GF-D8 (cell line): ENCODE results near the gene ZFAND2A.
"Not testable (repeated sequence)": the region's sequence is repeated elsewhere in the genome, so short reads cannot be mapped to it uniquely, and the experiment has no call there.

ENCODE experiments used
- DNase-seq: peaks from one replicate; lab custom pipeline; 2025; lab: John Stamatoyannopoulos, UW

Gene ZFAND2A

GRCh38 chr7:1151653-1152425, 8.2 kb downstream of the ZFAND2A start:
- no peak for DNase-seq

GRCh38 chr7:1151156-1151555, 8.8 kb downstream of the ZFAND2A start:
- no peak for DNase-seq

GRCh38 chr7:1150400-1151002, 9.5 kb downstream of the ZFAND2A start:
- DNase-seq = no peak

- DNase-seq = no peak
These were observed 10.6 kb downstream of the ZFAND2A start for GRCh38 chr7:1149351-1149794.

- DNase-seq = not testable (repeated sequence)
These were observed 12.1 kb downstream of the ZFAND2A start for GRCh38 chr7:1147873-1148272.

- DNase-seq = peak; percentile 65
These were observed 15.7 kb downstream of the ZFAND2A start for GRCh38 chr7:1144269-1144771.

- DNase-seq = not testable (repeated sequence)
These were observed 17.0 kb downstream of the ZFAND2A start for GRCh38 chr7:1143031-1143430.

GRCh38 chr7:1142051-1142635, 17.9 kb downstream of the ZFAND2A start:
- no peak for DNase-seq

GRCh38 chr7:1141651-1142050, 18.3 kb downstream of the ZFAND2A start:
- DNase-seq = no peak

GRCh38 chr7:1140476-1141104, 19.4 kb downstream of the ZFAND2A start:
- no peak for DNase-seq

GRCh38 chr7:1137517-1138167, 22.4 kb downstream of the ZFAND2A start:
- no peak for DNase-seq

GRCh38 chr7:1136841-1137516, 23.0 kb downstream of the ZFAND2A start:
- DNase-seq = peak; percentile 29

- no peak for DNase-seq
These were observed 25.0 kb downstream of the ZFAND2A start for GRCh38 chr7:1134951-1135350.

- no peak for DNase-seq
These were observed 28.3 kb downstream of the ZFAND2A start for GRCh38 chr7:1131471-1132265.

- no peak for DNase-seq
These were observed 29.7 kb downstream of the ZFAND2A start for GRCh38 chr7:1130021-1130990.

GRCh38 chr7:1129431-1129830, 30.6 kb downstream of the ZFAND2A start:
- no peak for DNase-seq

GRCh38 chr7:1127001-1127400, 33.0 kb downstream of the ZFAND2A start:
- DNase-seq = no peak

- DNase-seq = no peak
These were observed 34.4 kb downstream of the ZFAND2A start for GRCh38 chr7:1125603-1125969.

- no peak for DNase-seq
These were observed 35.0 kb downstream of the ZFAND2A start for GRCh38 chr7:1124816-1125602.
